GM12892 (cell line): ENCODE results near the gene RNF113B.

ENCODE experiments used
- DNase-seq: peaks from one replicate; pipeline ENCODE4 v3.0.0; 2011; ENCODE audit not compliant: insufficient read length
- FAIRE-seq: peaks from 2 replicates; lab custom pipeline; 2011; peaks lifted over from hg19 to GRCh38; lab: Jason Lieb, UNC
- POLR2A ChIP-seq: IDR thresholded peaks from 2 replicates; pipeline ENCODE4 v1.6.1; 2011; ENCODE audit warnings: low read depth, low read length, control low read depth
- POLR2AphosphoS5 ChIP-seq: IDR thresholded peaks from 2 replicates; pipeline ENCODE4 v1.6.1; 2011; ENCODE audit warnings: low read depth, low read length, control low read depth
- TAF1 ChIP-seq: IDR thresholded peaks from 2 replicates; pipeline ENCODE4 v1.6.1; 2011; ENCODE audit warnings: low read depth, mild to moderate bottlenecking, control low read depth, low read length, borderline replicate concordance

The RNF113B gene

GRCh38 chr13:98142380-98143156 is 34.5 kb downstream of the RNF113B start, which contains the start of gene FARP1:
Gene FARP1, plus strand, starts transcription at chr13:98143094. Its CDS starts 70,149 bp downstream, at chr13:98213243.
- no peak for TF ChIP-seq TAF1
- TF ChIP-seq POLR2A: no peak
- no peak for TF ChIP-seq POLR2AphosphoS5
- peak; percentile 38 for DNase-seq
- FAIRE-seq: no peak

DNA sequence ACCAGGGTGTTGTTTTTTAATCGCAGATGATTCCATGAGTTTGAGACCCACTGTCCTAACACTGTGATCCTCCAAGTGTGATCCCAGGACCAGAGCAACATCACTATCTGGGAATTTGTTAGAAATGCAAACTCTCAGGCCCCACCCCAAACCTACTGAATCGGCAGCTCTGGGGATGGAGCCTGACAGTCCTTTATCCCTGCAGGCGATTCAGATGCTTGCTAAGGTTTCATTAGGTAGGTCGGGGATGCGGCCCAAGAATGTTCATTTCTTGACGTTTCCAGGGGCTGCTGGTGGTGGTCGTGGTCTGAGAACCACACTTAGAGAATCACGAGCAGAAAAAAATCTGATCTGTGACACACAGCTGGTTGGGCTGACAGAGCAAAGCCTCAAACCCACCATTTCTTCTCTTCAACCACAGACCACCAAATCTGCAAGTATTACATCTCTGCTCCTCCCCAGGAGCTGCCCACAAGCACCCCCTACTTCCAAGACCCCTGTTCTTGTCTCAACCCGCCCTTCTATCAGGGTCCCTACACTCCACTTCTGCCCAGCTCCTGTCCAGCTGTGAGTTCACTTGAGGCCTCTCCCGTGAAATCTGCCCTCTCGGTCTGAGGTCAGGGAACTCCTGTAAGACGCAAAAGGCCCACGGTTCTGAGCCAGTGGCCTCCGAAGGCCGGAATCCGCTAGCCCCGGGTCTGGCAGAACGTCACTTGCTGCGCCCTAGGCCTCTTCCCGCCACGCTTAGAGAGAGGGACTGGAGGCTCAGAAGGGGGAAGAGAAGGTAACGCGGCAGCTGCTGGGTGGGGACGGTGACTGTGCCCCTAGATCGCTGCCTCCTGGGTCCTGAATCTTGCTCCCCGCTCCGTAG is 35.3 kb downstream of the RNF113B start:
- no peak for DNase-seq
- TF ChIP-seq TAF1 (no peak), POLR2A (no peak), POLR2AphosphoS5 (no peak)
- no peak for FAIRE-seq

GRCh38 chr13:98141091-98141490 is 36.0 kb downstream of the RNF113B start:
- no peak for DNase-seq
- FAIRE-seq: no peak
- TF ChIP-seq POLR2A (no peak), TAF1 (no peak)

- no peak for FAIRE-seq
- no peak for DNase-seq
- TF ChIP-seq TAF1: no peak
- TF ChIP-seq POLR2AphosphoS5: no peak
- TF ChIP-seq POLR2A: no peak
Observed at GRCh38 chr13:98134901-98135300, 42.2 kb downstream of the RNF113B start.

DNA sequence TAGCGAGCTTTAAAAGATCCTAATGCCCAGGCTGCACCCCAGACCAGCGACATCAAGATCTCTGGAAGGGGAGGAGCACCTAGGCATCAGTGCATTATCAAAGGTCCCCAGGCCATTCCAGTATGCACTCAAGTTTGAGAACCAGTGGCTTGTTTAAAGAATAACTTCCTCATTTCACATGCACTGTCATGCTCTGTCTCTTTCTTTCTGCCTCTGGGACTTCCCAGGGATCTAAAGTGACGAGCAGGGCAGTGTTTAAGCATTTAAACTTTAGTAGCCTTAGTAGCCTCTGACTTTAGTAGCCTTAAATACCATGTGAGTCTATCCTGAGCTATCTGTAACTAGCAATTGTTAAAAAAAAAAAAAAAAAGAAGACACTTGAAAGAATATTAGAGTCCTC is 43.1 kb downstream of the RNF113B start:
- TF ChIP-seq POLR2AphosphoS5: no peak
- TF ChIP-seq TAF1: no peak
- no peak for TF ChIP-seq POLR2A
- FAIRE-seq: no peak
- no peak for DNase-seq

DNA sequence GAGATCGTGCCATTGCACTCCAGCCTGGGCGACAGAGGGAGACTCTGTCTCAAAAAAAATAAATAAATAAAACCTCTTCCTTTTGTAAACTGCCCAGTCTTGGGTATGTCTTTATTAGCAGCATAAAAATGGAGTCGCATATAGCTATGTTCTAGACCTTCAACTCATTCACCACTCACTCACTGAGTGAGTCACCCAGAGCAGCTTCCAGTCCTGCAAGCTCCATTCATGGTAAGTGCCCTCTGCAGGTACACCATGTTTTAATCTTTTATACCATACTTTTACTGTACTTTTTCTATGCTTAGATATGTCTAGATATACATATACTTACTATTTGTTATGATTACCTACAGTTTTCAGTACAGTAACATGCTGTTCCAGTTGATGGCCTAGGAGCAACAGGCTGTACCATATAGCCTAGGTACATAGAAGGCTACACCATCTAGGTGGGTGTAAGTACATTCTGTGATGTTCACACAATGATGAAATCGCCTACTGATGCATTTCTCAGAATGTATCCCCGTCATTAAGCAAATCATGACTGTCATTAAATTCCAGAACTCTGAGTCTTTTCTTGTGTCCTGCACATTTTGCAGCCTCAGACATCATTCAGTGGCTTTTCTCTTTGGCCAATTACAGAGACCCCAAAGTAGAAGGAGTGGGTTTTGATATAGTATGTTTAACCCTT is 47.9 kb downstream of the RNF113B start:
- DNase-seq (no peak), FAIRE-seq (no peak)
- TF ChIP-seq POLR2AphosphoS5 (no peak), POLR2A (no peak), TAF1 (no peak)
